AG08396 (cell line): ENCODE results near the gene TSC22D2.
A peak's percentile ranks its signal among the peaks of the same experiment; 100 is the strongest.
"Not testable (repeated sequence)": the region's sequence is repeated elsewhere in the genome, so short reads cannot be mapped to it uniquely, and the experiment has no call there.

Experiments
- DNase-seq: peaks from one replicate; pipeline ENCODE4 v3.0.0; 2012; ENCODE audit warnings: low spot score, mixed read lengths

The TSC22D2 gene

DNA sequence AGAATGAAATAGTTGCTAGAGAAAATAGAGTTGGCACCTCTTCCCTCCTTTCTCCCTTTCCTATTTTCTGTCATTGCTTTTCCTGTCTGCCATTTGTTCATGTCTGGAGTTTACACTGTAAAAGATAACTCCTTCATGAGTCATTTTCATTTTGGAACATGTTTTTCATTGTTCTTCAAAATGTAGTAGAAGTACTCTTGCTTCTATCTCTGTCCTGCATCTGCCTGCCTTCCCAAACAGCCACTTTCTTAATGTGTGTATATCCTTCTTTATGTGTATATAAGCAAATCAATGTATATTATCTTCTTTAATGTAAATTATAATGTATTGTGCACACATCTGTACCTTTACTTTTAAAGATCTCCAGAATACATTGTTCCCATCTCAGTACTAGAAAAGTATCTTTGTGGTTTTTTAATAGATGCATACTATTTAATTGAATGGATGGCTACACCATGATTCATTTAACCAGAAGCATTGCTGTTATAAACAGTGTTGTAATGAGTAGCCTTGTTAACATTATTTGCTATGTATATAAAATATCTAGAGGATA, 41.1 kb downstream of the TSC22D2 start:
- DNase-seq, result no peak

DNA sequence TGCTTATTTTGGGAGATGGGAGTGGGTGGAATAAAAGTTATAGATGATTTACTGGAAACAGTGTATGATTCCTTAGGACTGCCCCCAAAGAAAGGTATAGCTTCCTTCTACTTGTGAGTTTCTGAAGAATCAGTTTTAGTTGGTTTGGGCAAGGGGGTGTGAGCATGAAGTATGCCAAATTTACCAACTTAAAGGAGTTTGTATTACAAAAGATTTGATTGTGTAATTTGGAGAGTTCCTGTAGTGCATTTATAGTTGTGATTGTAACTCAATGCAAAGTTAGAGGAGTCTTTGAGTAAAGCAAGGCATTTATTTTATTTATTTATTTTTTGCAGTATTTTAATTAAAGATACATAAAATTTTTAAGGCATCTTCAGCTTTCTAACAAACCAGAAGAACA, 42.8 kb downstream of the TSC22D2 start:
- no peak for DNase-seq

DNA sequence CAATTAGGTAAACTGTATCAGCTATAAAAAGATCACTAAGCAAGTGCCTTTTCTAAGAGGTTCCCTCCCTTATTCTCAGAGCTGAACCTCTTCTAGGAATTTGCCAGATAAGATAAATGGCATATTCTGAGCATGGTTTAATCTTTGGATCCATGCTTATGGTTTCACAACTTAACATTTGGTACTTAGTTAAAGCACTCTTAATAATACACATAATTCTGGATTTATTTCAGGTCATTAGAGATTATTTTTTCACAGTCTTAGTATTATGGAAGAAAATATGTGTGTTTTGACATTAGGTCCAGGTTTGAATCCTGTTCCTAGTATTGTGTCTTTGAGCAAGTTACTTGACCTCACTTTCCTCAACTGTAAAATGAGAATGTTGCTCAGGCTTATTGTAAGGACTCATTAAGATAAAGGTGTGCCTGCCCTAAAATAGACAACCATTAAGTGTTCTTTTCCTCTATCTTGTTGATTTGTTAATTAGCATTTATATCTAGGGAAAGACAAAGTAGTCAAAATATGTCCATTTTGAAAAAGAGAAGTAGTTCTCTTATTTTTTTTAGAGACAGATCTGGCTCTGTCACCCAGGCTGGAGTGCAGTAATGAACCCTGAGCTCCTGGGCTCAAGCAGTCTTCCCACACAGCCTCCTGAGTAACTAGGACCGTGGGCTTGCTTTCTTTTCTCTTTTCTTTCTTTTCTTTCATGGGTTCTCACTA, 43.4 kb downstream of the TSC22D2 start:
- no peak for DNase-seq

DNA sequence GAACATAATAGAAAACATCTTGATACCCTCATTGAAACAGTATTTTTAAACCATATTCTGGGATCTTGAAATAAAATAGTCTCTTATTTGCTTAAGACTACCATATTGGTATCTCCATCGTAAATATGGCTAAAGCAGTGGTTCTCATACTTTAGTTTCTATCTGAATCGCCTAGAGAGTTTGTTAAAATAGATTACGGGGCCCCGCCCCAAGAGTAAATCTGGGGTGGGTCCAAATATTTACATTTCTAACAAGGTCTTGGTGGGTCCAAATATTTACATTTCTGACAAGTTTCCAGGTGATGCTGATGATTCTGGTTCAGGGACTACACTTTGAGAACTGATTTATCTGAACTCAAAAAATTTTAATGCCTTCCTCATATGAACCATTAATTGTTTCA, 45.3 kb downstream of the TSC22D2 start:
- no peak for DNase-seq

DNA sequence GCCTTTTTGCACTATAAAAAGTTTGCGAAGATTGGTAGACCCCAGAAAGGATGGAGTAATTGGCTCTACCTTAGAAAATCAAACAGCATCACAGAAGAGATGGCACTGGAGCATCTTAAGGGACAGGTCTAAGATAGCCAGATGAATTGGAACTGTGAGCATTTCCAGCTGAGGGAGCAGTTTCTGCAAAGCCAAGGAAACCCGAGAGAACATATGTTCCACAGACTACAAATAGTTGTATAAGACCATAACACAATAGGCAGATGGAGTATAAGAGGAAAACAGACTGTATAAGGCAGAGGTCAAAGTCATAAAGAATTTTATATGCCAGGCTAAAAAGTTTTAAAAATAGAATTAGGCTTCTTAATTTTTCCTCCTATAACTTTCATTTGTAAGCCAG, 46.0 kb downstream of the TSC22D2 start:
- no peak for DNase-seq

DNA sequence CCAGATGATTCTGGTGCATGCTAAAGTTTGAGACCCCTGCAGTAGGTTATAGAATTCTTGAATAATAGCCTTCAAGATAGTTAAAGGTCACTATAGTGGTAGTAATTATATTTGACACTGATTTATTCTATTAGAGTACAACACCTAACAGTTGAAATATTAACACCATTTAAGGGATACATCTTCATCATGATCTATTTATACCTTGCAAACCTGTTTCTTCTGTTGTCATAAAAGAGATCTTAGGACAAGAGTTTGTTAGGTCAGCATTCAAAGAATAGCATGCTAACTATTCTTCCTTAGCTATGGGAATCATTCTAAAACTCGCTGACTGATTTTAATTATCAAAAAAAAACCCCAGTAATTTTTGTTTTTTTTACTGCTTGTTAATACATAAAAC, 46.5 kb downstream of the TSC22D2 start:
- no peak for DNase-seq

DNA sequence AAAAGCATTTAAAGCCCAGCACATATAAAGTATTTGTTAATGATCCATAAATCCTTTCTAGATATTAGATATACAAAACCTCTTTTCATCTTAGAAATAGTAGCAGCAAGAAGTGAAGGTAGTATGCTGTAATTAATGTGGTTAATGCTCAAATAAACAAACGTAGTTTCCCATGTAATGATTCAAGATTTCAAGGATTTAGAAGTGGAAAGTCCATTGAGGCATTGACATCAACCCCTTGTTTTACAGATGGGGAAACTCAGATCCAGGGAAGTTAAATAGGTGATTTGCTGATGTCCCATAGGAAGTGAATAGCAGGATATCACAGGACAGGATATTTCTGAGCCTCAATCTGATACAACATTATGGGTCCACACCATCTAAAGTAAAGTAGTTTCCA, 47.2 kb downstream of the TSC22D2 start:
- no peak for DNase-seq

DNA sequence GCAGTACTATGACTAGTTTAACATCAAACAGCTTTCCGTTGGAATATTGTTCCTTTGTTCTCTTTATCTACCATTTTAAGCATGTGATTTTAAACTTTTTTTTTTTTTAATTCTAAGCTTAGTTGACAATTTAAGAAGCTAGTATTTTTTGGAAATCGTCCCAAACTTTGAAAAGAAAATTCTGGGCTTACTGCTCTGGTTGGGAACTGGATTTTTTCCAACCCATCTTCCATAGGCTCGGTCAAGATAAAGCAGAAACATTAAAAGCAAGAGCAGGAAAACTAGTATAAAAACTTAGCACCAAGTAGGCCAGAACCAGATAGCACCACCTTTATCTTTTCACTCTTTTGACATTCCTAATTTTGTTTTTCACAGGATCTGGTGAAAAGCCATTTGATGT, 49.9 kb downstream of the TSC22D2 start:
- DNase-seq, result no peak

DNA sequence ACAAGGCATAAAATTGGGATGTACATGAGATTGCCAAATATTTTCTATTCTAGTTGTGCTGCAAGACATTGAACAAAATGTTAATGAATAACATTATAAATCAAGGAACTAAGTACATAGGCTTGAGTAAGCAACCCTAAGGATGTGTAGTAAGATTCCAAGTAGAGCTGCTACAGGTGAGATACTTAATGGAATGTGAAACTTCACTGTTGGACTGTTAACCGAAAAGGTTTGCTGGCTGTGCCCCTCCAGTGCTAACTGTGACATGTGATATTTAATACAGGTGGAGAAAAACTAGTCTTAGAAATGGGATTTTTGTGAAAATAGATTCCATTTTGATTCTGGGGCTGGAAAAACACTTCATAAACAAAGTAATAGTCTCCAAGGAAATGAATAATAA, 52.4 kb downstream of the TSC22D2 start:
- no peak for DNase-seq

DNA sequence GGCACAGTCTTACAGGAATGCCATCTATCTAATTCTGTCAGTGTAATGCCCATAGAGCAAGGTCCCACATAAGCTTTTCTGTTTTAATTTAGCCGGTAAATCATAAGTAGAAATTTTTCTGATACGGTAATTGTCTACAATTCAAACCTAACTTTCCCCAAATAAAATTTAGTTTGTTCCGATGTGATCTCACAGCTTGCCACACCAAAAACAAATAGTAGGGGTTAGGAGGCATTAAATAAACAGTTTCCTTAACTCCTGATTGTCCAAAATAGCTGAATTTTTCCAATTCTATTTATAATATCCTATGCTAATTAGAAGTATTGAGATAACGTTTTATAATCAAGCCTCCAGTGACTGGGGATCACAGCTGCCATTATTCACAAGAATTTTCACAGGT, 53.3 kb downstream of the TSC22D2 start:
- DNase-seq, result no peak

DNA sequence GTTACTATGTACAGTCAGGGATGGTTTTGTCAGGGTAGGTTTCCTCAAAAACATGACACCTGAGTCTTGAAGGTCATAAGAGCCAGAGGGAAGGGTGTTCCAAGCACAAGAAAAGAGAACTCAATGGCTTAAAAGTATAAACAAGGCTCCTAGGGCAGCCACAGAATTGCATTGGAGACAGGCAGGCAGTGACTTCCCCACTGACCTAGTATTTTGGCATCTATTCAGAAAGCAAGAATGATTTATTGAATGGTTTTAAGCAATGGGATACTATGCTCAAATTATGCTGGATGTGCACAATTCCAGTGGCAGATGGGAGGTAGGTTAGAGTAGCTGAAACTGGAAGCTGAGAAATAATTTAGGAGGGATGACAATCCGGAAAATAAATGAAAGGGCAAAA, 54.0 kb downstream of the TSC22D2 start:
- no peak for DNase-seq

DNA sequence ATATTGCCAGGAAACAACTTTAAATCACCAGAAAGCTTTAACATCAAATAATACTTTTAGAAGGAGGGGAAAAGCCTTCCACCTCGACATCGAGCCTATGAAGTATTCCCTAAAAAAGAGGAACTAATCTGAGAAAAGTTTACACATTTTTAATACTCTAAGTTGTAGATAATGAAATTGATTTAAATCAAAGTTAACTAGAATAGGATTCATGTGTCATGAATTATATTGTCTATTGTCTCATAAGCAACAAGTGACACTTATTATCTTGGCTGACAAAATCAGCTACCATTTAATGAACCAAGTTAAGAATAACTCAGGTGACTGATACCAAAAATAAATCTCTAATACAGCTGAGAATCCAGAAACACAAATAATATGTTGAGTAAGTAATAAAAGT, 56.6 kb downstream of the TSC22D2 start:
- DNase-seq, result no peak

DNA sequence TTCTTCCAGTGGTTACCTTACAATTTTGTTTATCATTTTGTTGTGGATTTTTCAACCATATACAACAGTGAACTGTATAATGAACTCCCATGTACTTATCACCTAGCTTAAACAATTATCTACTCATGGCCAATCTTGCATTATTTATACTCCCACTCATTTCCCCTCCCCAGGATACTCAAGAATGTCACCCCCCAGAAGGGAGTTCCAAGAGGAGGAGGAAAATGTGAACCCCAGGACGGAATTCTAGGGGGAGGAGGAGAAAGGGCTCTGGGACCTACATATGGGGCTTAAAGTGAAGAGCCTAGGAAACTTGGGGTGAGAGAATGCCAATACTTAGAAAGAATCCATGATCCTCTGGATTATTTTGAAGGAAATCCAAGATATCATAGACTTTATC, 59.3 kb downstream of the TSC22D2 start:
- no peak for DNase-seq

DNA sequence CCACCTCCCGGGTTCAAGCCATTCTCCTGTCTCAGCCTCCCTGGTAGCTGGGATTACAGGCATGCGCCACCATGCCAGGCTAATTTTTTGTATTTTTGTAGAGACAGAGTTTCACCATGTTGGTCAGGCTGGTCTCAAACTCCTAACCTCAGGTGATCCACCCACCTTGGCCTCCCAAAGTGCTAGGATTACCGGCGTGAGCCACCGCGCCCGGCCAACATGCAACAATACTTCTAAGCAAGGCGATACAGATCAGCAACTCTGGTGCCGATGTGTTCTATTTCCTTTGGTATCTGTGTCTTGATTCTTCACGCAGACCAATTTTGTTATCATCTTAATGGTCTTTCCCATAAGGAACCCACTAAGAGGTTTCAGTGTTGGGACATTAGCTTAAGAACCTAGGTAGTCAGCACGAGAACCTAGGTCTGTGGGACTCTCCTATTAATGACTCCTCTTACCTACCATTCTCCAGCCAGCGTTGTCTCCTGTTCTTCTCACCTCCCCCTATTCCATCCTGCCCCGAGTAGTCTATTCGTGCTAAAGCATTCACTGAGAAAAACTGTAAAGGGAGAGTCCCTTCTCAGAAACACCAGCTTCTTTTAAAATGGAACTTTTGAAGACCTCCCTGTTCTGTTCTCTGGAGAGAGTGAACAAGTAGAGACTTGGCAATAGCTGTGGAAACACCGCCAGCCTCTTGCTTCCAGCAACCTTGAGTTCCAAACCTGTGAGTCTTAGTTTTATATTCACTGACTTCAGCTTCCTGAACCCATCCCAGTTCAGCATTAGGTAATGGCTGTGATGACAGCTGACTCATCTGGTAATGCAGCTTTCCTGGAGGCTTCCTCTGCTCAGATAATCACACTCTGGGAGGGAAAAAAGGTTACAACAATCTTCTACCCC, 61.2 kb downstream of the TSC22D2 start:
- peak; percentile 72 for DNase-seq

DNA sequence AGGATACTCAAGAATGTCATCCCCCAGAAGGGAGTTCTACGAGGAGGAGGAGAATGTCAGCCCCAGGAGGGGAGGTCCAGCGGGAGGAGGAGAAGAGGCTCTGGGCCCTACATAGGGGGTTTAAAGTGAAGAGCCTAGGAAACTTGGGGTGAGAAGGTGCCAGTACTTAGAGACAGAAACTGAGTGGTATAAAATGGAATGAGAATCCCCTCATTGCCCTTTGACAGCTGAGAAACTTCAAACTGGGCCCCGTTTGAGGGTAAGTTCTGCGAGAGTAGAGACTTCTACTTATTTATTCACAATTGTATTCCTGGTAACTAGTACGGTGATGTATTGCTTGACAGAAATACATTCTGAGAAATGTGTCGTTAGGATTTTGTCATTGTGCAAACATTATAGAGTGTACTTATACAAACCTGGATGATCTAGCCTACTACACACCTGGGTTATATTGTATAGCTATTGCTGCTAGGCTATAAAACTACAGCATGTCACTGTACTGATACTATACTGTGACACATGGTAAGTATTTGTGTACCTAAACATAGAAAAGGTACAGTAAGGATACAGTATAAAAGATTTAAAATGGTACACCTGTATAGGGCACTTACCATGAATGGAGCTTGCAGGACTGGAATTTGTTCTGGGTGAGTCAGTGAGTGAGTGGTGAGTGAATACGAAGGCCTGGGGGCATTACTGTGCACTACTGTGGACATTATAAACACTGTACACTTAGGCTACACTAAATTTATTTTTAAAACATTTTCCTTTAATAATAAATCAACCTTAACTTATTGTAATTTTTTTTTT, 62.0 kb downstream of the TSC22D2 start:
- DNase-seq, result no peak

DNA sequence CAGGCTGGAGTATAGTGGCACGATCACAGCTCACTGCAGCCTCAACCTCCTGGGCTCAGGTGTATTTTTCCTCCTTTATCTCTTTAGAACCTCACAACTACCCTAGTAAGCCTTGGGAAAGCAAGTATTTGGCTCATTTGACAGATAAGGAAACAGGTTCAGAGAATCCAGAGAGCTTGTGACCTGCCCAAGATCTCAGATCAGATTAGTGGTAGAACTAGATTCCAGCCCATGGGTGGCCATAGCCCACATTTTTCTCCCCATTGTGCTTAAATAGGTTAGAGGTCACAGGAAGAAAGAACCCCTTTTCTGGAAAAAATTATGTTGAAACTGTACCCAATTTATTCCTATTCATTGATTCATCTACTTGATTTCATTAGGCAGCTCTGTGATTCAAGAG, 64.3 kb downstream of the TSC22D2 start:
- no peak for DNase-seq

DNA sequence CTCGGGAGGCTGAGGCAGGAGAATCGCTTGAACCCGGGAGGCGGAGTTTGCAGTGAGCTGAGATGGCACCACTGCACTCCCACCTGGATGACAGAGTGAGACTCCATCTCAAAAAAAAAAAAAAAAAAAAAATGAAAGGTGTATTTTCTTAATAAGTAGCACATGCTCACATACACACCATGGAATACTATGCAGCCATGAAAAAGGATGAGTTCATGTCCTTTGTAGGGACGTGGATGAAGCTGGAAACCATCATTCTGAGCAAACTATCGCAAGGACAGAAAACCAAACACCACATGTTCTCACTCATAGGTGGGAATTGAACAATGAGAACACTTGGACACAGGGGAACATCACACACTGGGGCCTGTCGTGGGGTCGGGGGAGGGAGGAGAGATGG, 65.1 kb downstream of the TSC22D2 start:
- DNase-seq, result not testable (repeated sequence)

DNA sequence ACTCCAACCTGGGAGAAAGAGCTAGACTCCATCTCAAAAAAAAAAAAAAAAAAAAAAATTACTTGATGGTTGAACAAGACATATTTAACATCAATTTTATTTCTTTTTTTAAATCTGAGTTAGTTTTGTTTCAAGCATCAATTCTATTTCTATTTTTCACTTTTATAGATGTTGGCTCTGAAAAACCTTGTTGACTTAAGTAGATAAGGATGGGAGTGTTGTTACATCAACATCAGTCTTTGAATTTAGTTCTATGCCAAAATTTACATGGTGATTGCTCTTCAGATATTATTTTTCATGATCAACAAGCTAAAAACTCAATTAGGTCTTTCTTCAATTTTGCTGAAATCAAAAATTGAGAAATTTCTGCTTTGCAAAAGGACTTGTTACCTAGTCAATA, 71.3 kb downstream of the TSC22D2 start:
- DNase-seq, result no peak

DNA sequence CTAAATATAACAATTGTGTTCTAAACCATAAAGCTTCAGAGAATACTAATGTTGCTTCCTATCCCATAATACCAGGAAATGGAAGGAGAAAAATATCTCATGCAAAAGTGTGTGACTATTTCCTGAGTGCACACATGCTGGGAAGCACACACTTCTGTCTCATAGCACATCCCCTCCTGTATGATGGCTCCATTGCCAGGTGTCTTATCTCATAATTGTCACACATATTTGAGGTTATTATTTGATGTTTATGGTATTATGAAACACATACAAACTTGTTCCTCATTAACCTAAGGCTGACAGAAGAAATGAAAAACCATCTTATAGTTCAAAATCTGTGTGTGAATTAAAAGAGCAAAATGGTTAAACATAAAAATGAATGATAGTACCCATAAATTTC, 72.8 kb downstream of the TSC22D2 start:
- DNase-seq, result no peak

DNA sequence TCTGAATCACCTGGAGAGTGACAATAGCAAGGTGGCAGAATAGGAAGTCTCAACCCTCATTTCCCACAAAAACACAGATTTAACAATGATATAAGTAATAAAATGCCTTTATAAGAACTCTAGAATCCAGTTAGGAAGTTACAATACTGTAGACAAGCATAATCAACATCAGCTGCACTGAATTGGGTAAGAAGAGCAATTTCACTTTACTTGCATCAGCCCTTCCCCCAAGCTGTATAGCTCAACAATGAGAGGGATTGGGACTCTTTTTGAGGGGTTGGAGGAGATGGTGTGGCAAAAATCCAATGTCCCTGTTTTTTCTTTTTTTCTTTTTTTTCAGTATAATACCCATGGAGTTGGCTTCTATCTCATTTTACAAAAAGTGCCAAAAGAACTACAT, 75.1 kb downstream of the TSC22D2 start:
- no peak for DNase-seq

DNA sequence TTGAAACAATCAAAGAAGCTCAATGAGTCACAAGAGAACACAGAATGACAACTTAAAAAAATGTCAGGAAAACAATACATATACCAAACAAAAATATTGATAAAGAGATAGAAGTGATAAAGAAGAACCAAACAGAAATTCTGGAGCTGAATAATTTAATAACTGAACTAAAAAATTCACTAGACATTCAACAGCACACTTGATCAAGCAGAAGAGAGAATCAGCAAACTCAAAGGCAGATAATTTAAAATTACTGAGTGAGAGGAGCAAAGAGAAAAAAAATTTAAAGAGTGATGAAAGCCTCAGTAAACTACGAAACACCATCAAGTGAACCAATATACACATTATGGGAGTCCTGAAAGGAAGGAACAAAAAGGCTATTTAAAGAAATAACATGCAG, 76.3 kb downstream of the TSC22D2 start:
- no peak for DNase-seq

DNA sequence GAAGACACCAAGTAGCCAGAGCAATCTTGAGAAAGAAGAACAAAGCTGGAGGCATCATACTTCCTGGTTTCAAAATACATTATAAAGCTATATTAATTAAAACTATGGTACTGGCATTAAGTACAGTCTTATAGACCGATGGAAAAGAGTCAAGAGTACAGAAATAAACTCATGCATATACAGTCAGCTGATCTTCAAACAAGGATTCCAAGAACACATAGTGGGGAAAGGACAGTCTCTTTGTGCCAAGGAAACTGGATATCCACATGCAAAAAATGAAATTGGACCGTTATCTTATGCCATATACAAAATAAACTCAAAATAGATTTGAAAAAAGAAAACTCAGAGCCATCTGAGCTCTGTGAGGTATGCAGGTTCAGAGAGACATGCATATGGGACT, 80.8 kb downstream of the TSC22D2 start:
- no peak for DNase-seq
